GM13976 (cell line): ENCODE results near the gene PDCD10.

Experiments
- DNase-seq: peaks from one replicate; pipeline ENCODE4 v3.0.0; 2012; ENCODE audit warnings: low spot score
- in situ Hi-C: fragments of 300-500 bp; cut with MboI; formaldehyde crosslinking; loops from one replicate; pipeline ENCODE4 v1.12.0; 2022; ENCODE audit warnings: low sequenced_read_pairs, mixed read lengths, inconsistent platforms; ENCODE audit not compliant: unreplicated experiment
- TF ChIP-seq, protein P1 (sequence below): IDR thresholded peaks from 2 replicates; pipeline ENCODE4 v1.5.1; 2012; ENCODE audit warnings: borderline replicate concordance, mild to moderate bottlenecking; ENCODE audit not compliant: insufficient read depth; ENCODE audit errors: extremely low read depth, missing control alignments, control extremely low read depth

Gene PDCD10

DNA sequence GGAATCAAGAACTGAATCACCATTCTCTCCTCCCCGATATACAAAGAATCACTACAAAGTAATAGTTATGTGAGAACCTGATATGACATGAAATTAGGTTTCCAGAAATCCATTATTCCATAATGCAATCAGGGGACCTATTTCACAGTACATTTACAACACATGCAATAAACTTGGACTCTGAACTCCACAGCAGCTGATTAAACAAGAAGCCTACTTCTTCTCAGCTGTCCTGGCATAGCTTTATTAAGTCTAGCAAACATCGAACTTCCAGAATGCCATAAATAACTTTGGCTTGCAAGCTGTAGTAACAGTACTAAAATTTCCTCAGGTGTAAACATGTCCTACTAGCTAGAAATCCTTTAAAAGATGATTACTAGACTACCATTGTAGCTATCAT is 17.8 kb downstream of the PDCD10 start:
- in situ Hi-C loops, result no loop called here
- DNase-seq, result no peak

DNA sequence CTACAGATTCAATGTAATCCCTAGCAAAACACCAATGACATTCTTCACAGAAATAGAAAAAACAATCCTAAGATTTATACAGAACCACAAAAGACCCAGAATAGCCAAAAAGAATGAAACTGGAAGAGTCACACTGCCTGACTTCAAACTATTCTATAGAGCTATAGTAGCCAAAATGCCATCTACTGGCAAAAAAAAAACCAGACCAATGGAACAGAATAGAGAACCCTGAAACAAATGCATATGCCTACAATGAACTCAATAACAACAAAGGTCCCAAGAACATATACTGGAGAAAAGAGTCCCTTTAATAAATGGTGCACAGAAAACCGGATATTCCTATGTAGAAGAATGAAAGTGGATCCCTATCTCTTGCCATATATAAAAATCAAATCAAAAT is 19.8 kb downstream of the PDCD10 start:
- TF ChIP-seq, protein P1, sequence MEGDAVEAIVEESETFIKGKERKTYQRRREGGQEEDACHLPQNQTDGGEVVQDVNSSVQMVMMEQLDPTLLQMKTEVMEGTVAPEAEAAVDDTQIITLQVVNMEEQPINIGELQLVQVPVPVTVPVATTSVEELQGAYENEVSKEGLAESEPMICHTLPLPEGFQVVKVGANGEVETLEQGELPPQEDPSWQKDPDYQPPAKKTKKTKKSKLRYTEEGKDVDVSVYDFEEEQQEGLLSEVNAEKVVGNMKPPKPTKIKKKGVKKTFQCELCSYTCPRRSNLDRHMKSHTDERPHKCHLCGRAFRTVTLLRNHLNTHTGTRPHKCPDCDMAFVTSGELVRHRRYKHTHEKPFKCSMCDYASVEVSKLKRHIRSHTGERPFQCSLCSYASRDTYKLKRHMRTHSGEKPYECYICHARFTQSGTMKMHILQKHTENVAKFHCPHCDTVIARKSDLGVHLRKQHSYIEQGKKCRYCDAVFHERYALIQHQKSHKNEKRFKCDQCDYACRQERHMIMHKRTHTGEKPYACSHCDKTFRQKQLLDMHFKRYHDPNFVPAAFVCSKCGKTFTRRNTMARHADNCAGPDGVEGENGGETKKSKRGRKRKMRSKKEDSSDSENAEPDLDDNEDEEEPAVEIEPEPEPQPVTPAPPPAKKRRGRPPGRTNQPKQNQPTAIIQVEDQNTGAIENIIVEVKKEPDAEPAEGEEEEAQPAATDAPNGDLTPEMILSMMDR, result no peak
- in situ Hi-C loops, result no loop called here
- no peak for DNase-seq

More for the DNA sequence above, 17.8 kb downstream of the PDCD10 start:
- TF ChIP-seq, protein P1, result no peak

DNA sequence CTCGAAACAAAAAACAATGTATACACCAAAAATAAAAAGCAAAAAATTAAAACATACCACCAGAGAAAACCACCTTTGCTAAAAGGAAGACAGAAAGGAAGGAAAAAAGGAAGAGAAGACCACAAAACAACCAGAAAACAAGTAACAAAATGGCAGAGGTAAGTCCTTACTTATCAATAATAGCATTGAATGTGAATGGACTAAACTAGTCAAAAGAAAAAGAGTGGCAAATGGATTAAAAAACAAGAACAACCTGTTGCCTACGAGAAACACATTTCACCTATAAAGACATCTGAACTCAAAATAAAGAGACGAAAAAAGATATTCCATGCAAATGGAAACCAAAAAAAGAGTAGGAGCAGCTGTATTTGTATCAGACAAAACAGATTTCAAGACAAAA is 22.2 kb downstream of the PDCD10 start:
- DNase-seq, result no peak
- TF ChIP-seq, protein P1, result no peak
- in situ Hi-C loops, result no loop called here

DNA sequence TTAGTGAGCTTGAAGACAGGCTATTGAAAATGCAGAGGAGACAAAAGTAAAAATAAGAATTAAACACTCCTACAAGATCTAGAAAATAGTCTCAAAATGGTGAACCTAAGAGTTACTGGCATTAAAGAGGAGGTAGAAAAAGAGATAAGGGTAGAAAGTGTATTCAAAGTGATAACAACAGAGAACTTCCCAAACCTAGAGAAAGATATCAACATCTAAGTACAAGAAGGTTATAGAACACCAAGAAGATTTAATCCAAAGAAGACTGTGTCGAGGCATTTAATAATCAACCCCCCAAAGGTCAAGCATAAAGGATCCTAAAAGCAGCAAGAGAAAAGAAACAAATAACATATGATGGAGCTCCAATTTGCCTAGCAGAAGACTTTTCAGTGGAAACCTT is 23.3 kb downstream of the PDCD10 start:
- in situ Hi-C loops, result no loop called here
- no peak for DNase-seq
- TF ChIP-seq, protein P1, result no peak

- in situ Hi-C loops, result no loop called here
- TF ChIP-seq, protein P1, result no peak
- no peak for DNase-seq
Measured at GRCh38 chr3:167710552-167710951, 24.1 kb downstream of the PDCD10 start.

GRCh38 chr3:167709690-167710089 is 25.0 kb downstream of the PDCD10 start:
- TF ChIP-seq, protein P1, result no peak
- in situ Hi-C loops, result no loop called here
- no peak for DNase-seq

DNA sequence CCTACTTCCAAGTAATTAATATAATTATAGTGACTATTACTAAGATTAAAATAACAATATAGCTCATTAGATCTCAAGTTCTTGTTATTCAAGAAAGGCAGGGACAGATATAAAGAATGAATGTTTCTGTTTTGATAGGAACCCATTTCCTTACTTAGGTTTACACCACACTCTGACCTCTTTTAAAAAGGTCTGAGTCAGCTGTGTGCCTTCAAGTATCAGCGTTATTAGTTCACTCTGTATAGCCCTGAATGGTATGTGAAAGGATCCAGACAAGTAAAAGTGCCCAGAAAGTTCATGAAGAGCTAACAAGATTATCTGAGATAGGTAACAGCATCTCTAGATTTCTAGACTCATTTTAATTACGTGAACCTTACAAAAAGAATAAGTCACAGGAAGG is 28.9 kb downstream of the PDCD10 start:
- DNase-seq, result no peak
- in situ Hi-C loops, result no loop called here
- TF ChIP-seq, protein P1, result no peak
